Panc1 (cell line): ENCODE data around the gene BBX.

Experiments
- CTCF ChIP-seq: fragments of 450-650 bp; IDR thresholded peaks from 2 replicates; pipeline ENCODE4 v1.5.1; 2017; ENCODE audit warnings: mild to moderate bottlenecking
- POLR2AphosphoS5 ChIP-seq: IDR thresholded peaks from 2 replicates; pipeline ENCODE4 v1.6.1; 2012; ENCODE audit warnings: mild to moderate bottlenecking, low read depth, low read length, moderate library complexity
- REST ChIP-seq, 2 experiments: IDR thresholded peaks; 2 replicates each; pipeline ENCODE4 v1.6.1; 2011 to 2012; ENCODE audit warnings: low read depth in 2 of 2, control low read depth in 1 of 2, low read length in 1 of 2, mild to moderate bottlenecking in 1 of 2, moderate library complexity in 1 of 2; ENCODE audit not compliant: insufficient read depth in 1 of 2
- SIN3A ChIP-seq: IDR thresholded peaks from 2 replicates; pipeline ENCODE4 v1.6.1; 2012; ENCODE audit warnings: low read depth, mild to moderate bottlenecking, low read length, moderate library complexity, borderline replicate concordance; ENCODE audit not compliant: insufficient read depth
- TCF7L2 ChIP-seq: IDR thresholded peaks from 2 replicates; pipeline ENCODE4 v1.6.1; 2011; ENCODE audit warnings: mild to moderate bottlenecking, low read depth, low read length, inconsistent platforms

- TF ChIP-seq CTCF: no peak
- TF ChIP-seq REST (IDR thresholded peaks at IDR 0.05; ENCODE audit: insufficient read depth in 1 of 2, low read depth in 2 of 2, low read length in 1 of 2): no peak
- no peak for TF ChIP-seq TCF7L2
- no peak for TF ChIP-seq POLR2AphosphoS5
- no peak for TF ChIP-seq SIN3A
Observed at GRCh38 chr3:107665351-107665750, 142.6 kb downstream of the BBX start.
